K562 (cell line): ENCODE data around the gene MAP3K13. TPM values are rescaled to one million over a fixed set of nuclear protein-coding genes. Genes with fewer than 3 reads are reported as not detected.
A peak's percentile ranks its signal among the peaks of the same experiment; 100 is the strongest.

ENCODE experiments used
- ATAC-seq: fragments of 200-7000 bp; cut with Tn5 transposase; 3 replicates; pipeline ENCODE4 v1.9.1; 2020; ENCODE audit warnings: moderate library complexity
- BruUV-seq: library from RNA; stranded (reverse); fragments of 400-500 nt; replicated peaks from 2 replicates; lab custom pipeline; 2021; lab: Mats Ljungman, UMichigan
- CTCF ChIA-PET: fragments of 300-600 bp; formaldehyde crosslinking; extraction: SDS; loops from one replicate; lab custom pipeline; 2021; ENCODE audit warnings: low intra/inter-chr PET ratio; lab: Yijun Ruan, JAX
- POLR2A ChIA-PET: fragments of 300-600, 350-650 bp; sonication (Branson Sonifier 250); formaldehyde crosslinking; extraction: SDS; loops from one replicate; lab custom pipeline; 2021; ENCODE audit warnings: antibody characterized with exemption, inconsistent platforms; lab: Yijun Ruan, JAX
- DNase-seq, 4 experiments: peaks; one replicate each; pipeline versions ENCODE4 v3.0.0 to v3.0.0-alpha.2; 2011 to 2018; ENCODE audit warnings: low spot score in 3 of 4, mixed read lengths in 3 of 4; ENCODE audit errors: extremely low read depth in 1 of 4
- FAIRE-seq: peaks from 2 replicates; lab custom pipeline; 2011; peaks lifted over from hg19 to GRCh38; lab: Jason Lieb, UNC
- H2AFZ ChIP-seq: 2 replicates; pipeline ENCODE4 v1.6.0; 2011; ENCODE audit warnings: low read depth, low read length, control low read depth, inconsistent platforms
- H3K27ac ChIP-seq: fragments of 200-600 bp; 3 replicates; pipeline ENCODE4 v1.8.0; 2011; ENCODE audit warnings: low read depth, mild to moderate bottlenecking, control low read depth, inconsistent platforms, low read length, moderate library complexity, mixed read lengths; ENCODE audit errors: extremely low read depth
- H3K27me3 ChIP-seq, 2 experiments: fragments of 300-600 bp in 1 of 2; 2 replicates in 1 of 2; 3 replicates in 1 of 2; pipeline versions ENCODE4 v1.6.0 to v1.8.0; 2011; ENCODE audit warnings: inconsistent platforms in 2 of 2, low read length in 2 of 2, mild to moderate bottlenecking in 1 of 2, mixed read lengths in 1 of 2, moderate library complexity in 1 of 2; ENCODE audit not compliant: control insufficient read depth in 2 of 2, insufficient read depth in 2 of 2
- H3K36me3 ChIP-seq: fragments of 300-600 bp; 3 replicates; pipeline ENCODE4 v1.8.0; 2011; ENCODE audit warnings: mild to moderate bottlenecking, low read length, inconsistent platforms; ENCODE audit not compliant: control insufficient read depth, insufficient read depth
- H3K4me1 ChIP-seq, 2 experiments: fragments of 200-600 bp in 1 of 2; replicated peaks in 1 of 2; 2 replicates in 1 of 2; 3 replicates in 1 of 2; pipeline versions ENCODE4 v1.5.1 to v1.8.0; 2011; ENCODE audit warnings: inconsistent platforms in 2 of 2, low read length in 2 of 2, mild to moderate bottlenecking in 1 of 2, mixed read lengths in 1 of 2, moderate library complexity in 1 of 2; ENCODE audit not compliant: control insufficient read depth in 2 of 2, insufficient read depth in 2 of 2
- H3K4me2 ChIP-seq: 2 replicates; pipeline ENCODE4 v1.6.1; 2011; ENCODE audit warnings: low read length, control low read depth, inconsistent platforms, mixed read lengths; ENCODE audit not compliant: insufficient read depth
- H3K4me3 ChIP-seq: fragments of 200-600 bp; sonication (generic), shearing (Covaris generic); 2 replicates; pipeline ENCODE4 v1.5.1; 2016; ENCODE audit warnings: control low read depth, inconsistent platforms
- H3K79me2 ChIP-seq: fragments of 200-600 bp; 3 replicates; pipeline ENCODE4 v1.8.0; 2011; ENCODE audit warnings: low read length, inconsistent platforms; ENCODE audit not compliant: control insufficient read depth, insufficient read depth
- H3K9ac ChIP-seq, 2 experiments: 2 replicates each; pipeline versions ENCODE4 v1.6.0 to v1.6.1; 2011; ENCODE audit warnings: low read depth in 2 of 2, low read length in 2 of 2, control low read depth in 1 of 2, inconsistent platforms in 1 of 2, mild to moderate bottlenecking in 1 of 2, mixed read lengths in 1 of 2; ENCODE audit not compliant: insufficient read depth in 1 of 2
- H3K9me1 ChIP-seq: one replicate; pipeline ENCODE4 v1.6.0; 2011; ENCODE audit warnings: inconsistent platforms, mild to moderate bottlenecking, low read length, moderate library complexity; ENCODE audit not compliant: control insufficient read depth, insufficient read depth
- H3K9me3 ChIP-seq: replicated peaks from 2 replicates; pipeline ENCODE4 v1.5.1; 2011; ENCODE audit warnings: low read depth, low read length, inconsistent platforms; ENCODE audit not compliant: control insufficient read depth, insufficient read depth
- H4K20me1 ChIP-seq: replicated peaks from 2 replicates; pipeline ENCODE4 v1.6.1; 2011; ENCODE audit warnings: low read length, inconsistent platforms, mixed read lengths; ENCODE audit not compliant: control insufficient read depth, insufficient read depth
- HNRNPH1 ChIP-seq: fragments of 200-400 bp; formaldehyde crosslinking; optimal IDR thresholded peaks from 2 replicates; pipeline ENCODE3; 2017; ENCODE audit warnings: low read depth, mild to moderate bottlenecking, low read length, moderate library complexity
- ZBTB33 ChIP-seq: sonication (generic); formaldehyde crosslinking; IDR thresholded peaks from 2 replicates; pipeline ENCODE4 v1.8.1; 2023; ENCODE audit warnings: mild to moderate bottlenecking, missing genetic modification reagents
- WGBS: fragments of 100-300 bp; shearing (Covaris generic); methylation state at CpG from one replicate; pipeline ENCODE4 v1.1.6; 2016; ENCODE audit warnings: low coverage, mixed read lengths; ENCODE audit not compliant: insufficient coverage; ENCODE audit errors: missing lambda C conversion rate; 5-methylcytosine and 5-hydroxymethylcytosine counted together
- in situ Hi-C: fragments of 300-500 bp; cut with MboI; formaldehyde crosslinking; loops from 4 replicates; pipeline ENCODE4 v1.15.0; 2018; ENCODE audit warnings: inconsistent platforms, mixed read lengths
- intact Hi-C: fragments of 100-400 bp; cut with micrococcal nuclease; formaldehyde crosslinking; loops from 2 replicates; pipeline ENCODE4 v1.14.2; 2022
- polyA plus RNA-seq, 8 experiments: library from polyadenylated mRNA; depleted of rRNA in 4 of 8; stranded (reverse) in 5 of 8; unstranded in 3 of 8; fragments of >200 nt; fragmentation: Nextera tagmentation in 2 of 8; fragmentation: Illumina TruSeq in 1 of 8; extraction: Ambion mirVana in 2 of 8; extraction: Trizol in 1 of 8; gene quantifications; 2 replicates each; pipeline versions ENCODE4 v1.2.1 to v1.2.3, GENCODE V29; 2011 to 2014; ENCODE audit warnings: inconsistent platforms in 1 of 8, missing spikeins in 1 of 8
- total RNA-seq, 7 experiments: library from RNA; depleted of rRNA in 6 of 7; stranded (reverse); fragments of >200 nt in 6 of 7; fragmentation: Illumina TruSeq in 2 of 7; extraction: Trizol in 2 of 7; gene quantifications; 2 replicates each; pipeline versions ENCODE4 v1.2.1 to v1.2.3, GENCODE V29; 2011 to 2021; ENCODE audit warnings: low replicate concordance in 1 of 7

Gene MAP3K13
- total and polyA plus RNA-seq, 9 of the 15 experiments (the other 6 are each of a cell fraction or from before 2014, with no cell fraction given), result 0.04 to 0.32 (median 0.15) TPM; not detected in 2

DNA sequence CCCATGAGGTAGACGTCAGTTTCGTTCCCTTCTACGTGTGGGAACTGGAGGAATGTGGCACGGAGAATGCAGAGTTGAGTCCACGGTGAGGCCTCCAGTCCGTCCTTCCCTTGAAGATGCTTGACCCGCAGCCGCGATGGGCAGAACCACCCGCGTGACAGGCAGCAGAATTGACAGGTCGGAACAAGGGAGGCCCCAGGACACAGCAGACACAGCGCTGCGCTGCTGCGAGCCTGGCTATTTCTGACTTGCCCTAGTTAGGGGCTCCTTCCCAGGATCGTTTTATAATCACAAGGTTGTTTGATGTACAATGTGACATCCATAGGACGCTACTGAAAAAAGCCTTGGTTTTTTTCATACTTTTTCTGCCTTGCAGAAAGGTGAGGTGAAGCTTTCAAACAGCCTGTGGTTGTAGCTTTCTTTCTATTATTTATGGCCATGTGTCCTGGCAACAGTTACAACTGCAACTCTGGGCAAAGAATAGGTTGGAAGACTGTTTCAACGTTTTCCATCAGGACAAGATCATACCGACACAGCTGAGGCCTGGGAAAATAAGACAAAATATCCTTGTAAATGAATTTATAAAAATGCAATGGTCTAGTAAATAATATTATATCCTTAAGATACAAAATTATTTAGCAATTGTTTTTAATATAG lies 145.5 kb downstream of the MAP3K13 start:
- ATAC-seq (no peak; the same call in 1 of the 3 replicates), FAIRE-seq (no peak), DNase-seq (no peak)
- Histone ChIP-seq H3K4me2 (no peak overlapping the region), H3K9me3 (no peaks in the 10 kb centered on the region), H3K79me2 (no peaks in the 10 kb centered on the region), H4K20me1 (no peaks in the 10 kb centered on the region), H3K27me3 (no peaks in the 10 kb centered on the region), H3K4me3 (no peak overlapping the region), H3K9ac (no peak overlapping the region; a peak in 1 of 4 replicates), H2AFZ (peak overlapping the region; percentile 81), H3K4me1 (peaks cover 10 to 13% of the 10 kb centered on the region in 2 experiments), H3K27ac (no peak overlapping the region), H3K9me1 (no peaks in the 10 kb centered on the region), H3K36me3 (no peaks in the 10 kb centered on the region)
- CTCF ChIA-PET, result no interaction called here
- WGBS, result 72% methylated on average over 16 of the region's 19 CpGs
- in situ Hi-C loops (no loop called here), intact Hi-C loops (no loop called here)
- POLR2A ChIA-PET, result interaction anchor here (0.6 to 1.6 kb wide), 3 partner anchors 10 to 20 kb away, joined by 3 to 7 read pairs (median 3); partner anchors contain the start of gene TMEM41A
- no TSS peak for BruUV-seq
- TF ChIP-seq ZBTB33 (CRISPR knock-in tag) (0 out of 2 replicates have a peak, but pooled peaks have one; percentile 16), HNRNPH1 (no peak)
